Stimulated activated CD4-positive, alpha-beta T cell treated with anti-CD3 and anti-CD28 coated beads, Interleukin-12 subunit alpha, Interleukin-12 subunit beta, amount 100 ng/mL, for 24 hours (primary cell): ENCODE data around the gene EMC1.
"Not testable (repeated sequence)": the region's sequence is repeated elsewhere in the genome, so short reads cannot be mapped to it uniquely, and the experiment has no call there.

ENCODE experiments used
- DNase-seq, 2 experiments: peaks; one replicate each; pipeline ENCODE4 v3.0.0-alpha.2; 2020; ENCODE audit warnings: low read depth in 2 of 2

EMC1 gene

GRCh38 chr1:19251305-19252196, at the start of gene EMC1, which contains the start of gene MRTO4:
TSS of gene EMC1 (minus strand) at chr1:19251524. CDS start at chr1:19251509, 15 bp downstream.
TSS of gene MRTO4 (plus strand) at chr1:19251805. CDS start at chr1:19251836, 31 bp downstream.
- DNase-seq, result peak; percentile 81 to 91

GRCh38 chr1:19300211-19300610, 48.9 kb upstream of the EMC1 start:
- no peak for DNase-seq

- DNase-seq, result no peak
Measured at GRCh38 chr1:19294638-19295037, 43.3 kb upstream of the EMC1 start.

- no peak for DNase-seq
Measured at GRCh38 chr1:19289244-19289643, 37.9 kb upstream of the EMC1 start.

- DNase-seq, result peak; percentile 17 to 53
Measured at GRCh38 chr1:19288324-19289241, 37.3 kb upstream of the EMC1 start, which contains the start of gene AKR7A3. TSS of gene AKR7A3 (minus strand) at chr1:19288770. CDS start at chr1:19288709, 61 bp downstream.

- no peak for DNase-seq
Measured at GRCh38 chr1:19287436-19288185, 36.3 kb upstream of the EMC1 start.

GRCh38 chr1:19285807-19286206, 34.5 kb upstream of the EMC1 start:
- not testable (repeated sequence) for DNase-seq

GRCh38 chr1:19285366-19285765, 34.0 kb upstream of the EMC1 start:
- DNase-seq, result not testable (repeated sequence)

- no peak for DNase-seq
Measured at GRCh38 chr1:19284881-19285280, 33.6 kb upstream of the EMC1 start.

GRCh38 chr1:19283891-19284290, 32.6 kb upstream of the EMC1 start:
- no peak for DNase-seq

- DNase-seq, result no peak
Measured at GRCh38 chr1:19274636-19275035, 23.3 kb upstream of the EMC1 start.

- DNase-seq, result not testable (repeated sequence)
Measured at GRCh38 chr1:19273844-19274531, 22.7 kb upstream of the EMC1 start.

GRCh38 chr1:19273106-19273843, 22.0 kb upstream of the EMC1 start:
- no peak for DNase-seq

GRCh38 chr1:19272064-19272463, 20.7 kb upstream of the EMC1 start:
- no peak for DNase-seq

- DNase-seq, result not testable (repeated sequence)
Measured at GRCh38 chr1:19270343-19270730, 19.0 kb upstream of the EMC1 start.

- not testable (repeated sequence) for DNase-seq
Measured at GRCh38 chr1:19269427-19270342, 18.4 kb upstream of the EMC1 start.

- no peak for DNase-seq
Measured at GRCh38 chr1:19268445-19268844, 17.1 kb upstream of the EMC1 start.

- no peak for DNase-seq
Measured at GRCh38 chr1:19262744-19263143, 11.4 kb upstream of the EMC1 start.

- no peak for DNase-seq
Measured at GRCh38 chr1:19262047-19262446, 10.7 kb upstream of the EMC1 start.
